Adrenal gland (tissue), 12 donors: Measurements from ENCODE around the gene PDIA2. TPM values are rescaled to one million over a fixed set of nuclear protein-coding genes. Genes with fewer than 3 reads are reported as not detected.

Experiments used
- DNase-seq, 7 donors: peaks; one replicate each; pipeline ENCODE4 v3.0.0-alpha.2; 2019 to 2020
- H3K27ac ChIP-seq, 5 donors: fragments of 200-600 bp; sonication (generic) in 4 of 5; 1 replicate in 3 of 5; 2 replicates in 2 of 5; pipeline versions ENCODE4 v1.5.1 to v1.8.0; 2016 to 2020; ENCODE audit warnings: mild to moderate bottlenecking in 1 of 5
- H3K27me3 ChIP-seq: fragments of 200-600 bp; 2 replicates; pipeline ENCODE4 v1.8.0; 2021
- H3K36me3 ChIP-seq, 2 donors: fragments of 200-600 bp; replicated peaks in 1 of 2; 1 replicate in 1 of 2; 2 replicates in 1 of 2; pipeline versions ENCODE4 v1.5.1 to v1.8.0; 2018 to 2022
- H3K4me1 ChIP-seq, 2 donors: fragments of 200-600 bp; replicated peaks in 1 of 2; 1 replicate in 1 of 2; 2 replicates in 1 of 2; pipeline versions ENCODE4 v1.5.1 to v1.8.0; 2018 to 2021
- H3K4me3 ChIP-seq, 4 donors: fragments of 200-600 bp; sonication (generic) in 3 of 4; one replicate each; pipeline ENCODE4 v1.5.1; 2016 to 2018
- H3K9me3 ChIP-seq, 3 donors: fragments of 200-600 bp; sonication (generic) in 1 of 3; replicated peaks in 1 of 3; 1 replicate in 2 of 3; 2 replicates in 1 of 3; pipeline versions ENCODE4 v1.5.1 to v1.8.0; 2016 to 2021
- POLR2A ChIP-seq, 2 donors: fragments of 450-650 bp; IDR thresholded peaks; one replicate each; pipeline ENCODE4 v1.6.1; 2017; ENCODE audit warnings: antibody characterized with exemption in 2 of 2, mild to moderate bottlenecking in 2 of 2, moderate library complexity in 1 of 2
- WGBS, 4 donors: extraction: QIAGEN DNeasy Blood & Tissue Kit in 2 of 4; methylation state at CpG; one replicate each; pipeline versions ENCODE4 v1.1.5 to v1.1.7; 2013 to 2017; 5-methylcytosine and 5-hydroxymethylcytosine counted together
- intact Hi-C, 2 donors: fragments of 100-400 bp; cut with DNase I; formaldehyde crosslinking; loops; one replicate each; pipeline versions ENCODE4 v1.14.1 to v1.15.0; 2022 to 2023
- polyA plus RNA-seq, 3 donors: library from polyadenylated mRNA; stranded (reverse); fragments of 200-250 nt in 2 of 3; fragments of 350-450 nt in 1 of 3; fragmentation: Illumina TruSeq in 1 of 3; extraction: RNeasy Lipid Tissue Mini Kit (QIAGEN cat#74804) in 1 of 3; gene quantifications; one replicate each; pipeline ENCODE4 v1.2.3, GENCODE V29; 2013 to 2014
- total RNA-seq, 9 donors: library from RNA; depleted of rRNA in 4 of 9; stranded (reverse); fragments of >200 nt in 4 of 9; fragments of 120-200 nt in 1 of 9; fragmentation: NEBNext Ultra II Directional in 1 of 9; extraction: Animal tissue kit (Norgen Biotek cat#: 25700) in 1 of 9; gene quantifications; one replicate each; pipeline versions ENCODE4 v1.1.0 to v1.2.4, GENCODE V29; 2013 to 2023
- TF ChIP-seq, protein P1 (sequence below), 6 experiments: fragments of 450-650 bp in 4 of 6; fragments of 200-600 bp in 2 of 6; sonication (generic) in 1 of 6; IDR thresholded peaks; 1 replicate in 5 of 6; 2 replicates in 1 of 6; pipeline versions ENCODE4 v1.5.1 to v1.8.0; 2016 to 2021; ENCODE audit warnings: antibody characterized with exemption in 6 of 6, mild to moderate bottlenecking in 2 of 6, moderate library complexity in 1 of 6
- donor health status: healthy with polysubstance abuse.
- donor health status: Bipolar disorder and iron deficiency.
- donor health status: DM: yes; HTN: yes; CAD: no.
- donor health status: DM: no; HTN: no; CAD: no.
- donor health status: DM: no; HTN: no; CAD: no.
- donor health status: DM: yes; HTN: yes; CAD: no.

Gene PDIA2
- total and polyA plus RNA-seq, 12 donors = 0.28 to 9.7 (median 0.86) TPM; not detected in 4

DNA sequence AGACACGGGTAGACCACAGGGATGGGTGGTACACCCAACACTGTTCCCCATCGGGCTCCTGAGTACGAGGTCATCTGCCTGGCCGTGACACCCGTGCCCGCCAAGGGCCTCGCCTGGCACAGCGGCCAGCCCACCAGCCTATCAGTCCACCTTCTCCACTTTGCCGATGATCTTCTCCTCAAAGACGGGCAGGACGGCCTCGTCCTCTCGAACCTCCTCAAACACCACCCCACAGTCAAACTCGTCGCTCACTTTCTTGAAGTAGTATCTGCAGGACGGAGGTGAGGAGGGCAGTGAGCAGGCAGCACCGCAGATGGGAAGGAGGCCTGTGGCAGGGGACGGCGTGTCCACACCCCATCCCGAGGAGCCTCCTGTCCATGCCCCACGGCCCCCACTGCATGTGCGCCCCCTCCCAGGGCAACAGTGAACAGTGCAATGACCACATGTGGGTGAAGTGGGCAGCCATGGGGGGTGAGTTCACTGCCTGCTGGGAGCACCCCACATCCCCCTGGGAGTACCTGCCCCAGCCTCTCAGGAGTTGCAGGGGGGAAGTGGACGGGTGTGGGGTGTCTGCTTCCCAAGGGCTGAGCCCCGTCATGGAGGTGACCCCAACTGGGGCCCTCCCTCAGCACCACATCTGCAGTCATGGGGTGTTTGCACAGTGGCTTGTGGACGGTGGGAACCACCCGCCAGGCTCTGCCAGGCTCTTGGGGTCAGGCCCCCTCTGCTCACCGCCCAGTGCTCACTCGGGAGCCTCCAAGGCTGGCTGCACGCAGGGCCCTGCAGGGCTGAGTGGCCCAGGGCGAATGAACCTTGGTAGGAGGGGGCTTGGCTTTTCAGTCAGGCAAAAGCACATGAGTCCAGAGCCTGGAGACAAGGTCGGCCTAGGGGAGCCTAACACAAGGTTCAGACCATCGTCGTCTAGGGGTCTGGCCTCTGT is 5.3 kb downstream of the PDIA2 start:
- Histone ChIP-seq H3K9me3 (no peaks in the 10 kb centered on the region), H3K27ac (no peak overlapping the region), H3K4me1 (no peaks in the 10 kb centered on the region), H3K36me3 (peaks cover 0 to 39% of the 10 kb centered on the region in 2 donors), H3K4me3 (no peak overlapping the region), H3K27me3 (no peaks in the 10 kb centered on the region)
- no peak for DNase-seq
- TF ChIP-seq POLR2A (IDR thresholded peaks at IDR 0.05) = no peak
- TF ChIP-seq, protein P1, sequence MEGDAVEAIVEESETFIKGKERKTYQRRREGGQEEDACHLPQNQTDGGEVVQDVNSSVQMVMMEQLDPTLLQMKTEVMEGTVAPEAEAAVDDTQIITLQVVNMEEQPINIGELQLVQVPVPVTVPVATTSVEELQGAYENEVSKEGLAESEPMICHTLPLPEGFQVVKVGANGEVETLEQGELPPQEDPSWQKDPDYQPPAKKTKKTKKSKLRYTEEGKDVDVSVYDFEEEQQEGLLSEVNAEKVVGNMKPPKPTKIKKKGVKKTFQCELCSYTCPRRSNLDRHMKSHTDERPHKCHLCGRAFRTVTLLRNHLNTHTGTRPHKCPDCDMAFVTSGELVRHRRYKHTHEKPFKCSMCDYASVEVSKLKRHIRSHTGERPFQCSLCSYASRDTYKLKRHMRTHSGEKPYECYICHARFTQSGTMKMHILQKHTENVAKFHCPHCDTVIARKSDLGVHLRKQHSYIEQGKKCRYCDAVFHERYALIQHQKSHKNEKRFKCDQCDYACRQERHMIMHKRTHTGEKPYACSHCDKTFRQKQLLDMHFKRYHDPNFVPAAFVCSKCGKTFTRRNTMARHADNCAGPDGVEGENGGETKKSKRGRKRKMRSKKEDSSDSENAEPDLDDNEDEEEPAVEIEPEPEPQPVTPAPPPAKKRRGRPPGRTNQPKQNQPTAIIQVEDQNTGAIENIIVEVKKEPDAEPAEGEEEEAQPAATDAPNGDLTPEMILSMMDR (IDR thresholded peaks at IDR 0.05) = no peak
- WGBS, 4 donors = 93 to 96% (median 95%) methylated on average over 14 to 33 of the region's 33 CpGs
- intact Hi-C loops = no loop called here

DNA sequence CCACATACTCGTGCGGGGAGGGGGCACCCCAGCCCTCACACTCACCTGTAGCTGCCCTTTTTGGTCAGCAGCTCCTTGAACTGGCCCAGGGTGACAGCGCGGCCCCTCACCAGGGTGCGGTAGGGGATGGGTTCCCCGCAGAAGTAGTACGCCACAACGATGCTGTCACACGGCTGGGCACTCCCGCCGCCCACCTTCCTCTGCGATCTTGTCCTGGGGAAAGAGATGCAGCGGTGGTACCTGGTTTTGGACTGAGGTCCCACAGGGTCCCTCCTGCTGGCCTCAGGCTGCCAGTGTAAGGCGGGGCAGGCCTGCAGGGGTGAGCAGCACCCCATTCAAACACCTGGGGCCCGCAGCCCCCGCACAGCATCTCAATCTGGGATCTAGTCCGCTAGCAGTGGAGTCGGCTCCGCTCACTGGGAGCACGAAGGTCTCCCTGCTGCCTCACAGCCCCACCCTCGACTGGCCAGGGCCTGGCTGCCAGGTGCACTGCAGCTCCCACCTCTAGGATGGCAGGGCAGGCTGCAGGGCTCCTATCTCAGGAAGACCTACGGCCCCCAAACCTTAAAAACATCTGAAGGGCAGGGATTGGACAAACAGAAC is 6.5 kb downstream of the PDIA2 start:
- Histone ChIP-seq H3K27me3 (no peaks in the 10 kb centered on the region), H3K36me3 (peaks cover 0 to 40% of the 10 kb centered on the region in 2 donors), H3K4me1 (no peaks in the 10 kb centered on the region), H3K27ac (no peak overlapping the region), H3K9me3 (no peaks in the 10 kb centered on the region), H3K4me3 (no peak overlapping the region)
- 88 to 96% (median 94%) methylated on average over 16 to 22 of the region's 22 CpGs for WGBS, 4 donors
- TF ChIP-seq, protein P1 (IDR thresholded peaks at IDR 0.05) = no peak
- TF ChIP-seq POLR2A (IDR thresholded peaks at IDR 0.05) = no peak
- intact Hi-C loops = no loop called here
- no peak for DNase-seq

DNA sequence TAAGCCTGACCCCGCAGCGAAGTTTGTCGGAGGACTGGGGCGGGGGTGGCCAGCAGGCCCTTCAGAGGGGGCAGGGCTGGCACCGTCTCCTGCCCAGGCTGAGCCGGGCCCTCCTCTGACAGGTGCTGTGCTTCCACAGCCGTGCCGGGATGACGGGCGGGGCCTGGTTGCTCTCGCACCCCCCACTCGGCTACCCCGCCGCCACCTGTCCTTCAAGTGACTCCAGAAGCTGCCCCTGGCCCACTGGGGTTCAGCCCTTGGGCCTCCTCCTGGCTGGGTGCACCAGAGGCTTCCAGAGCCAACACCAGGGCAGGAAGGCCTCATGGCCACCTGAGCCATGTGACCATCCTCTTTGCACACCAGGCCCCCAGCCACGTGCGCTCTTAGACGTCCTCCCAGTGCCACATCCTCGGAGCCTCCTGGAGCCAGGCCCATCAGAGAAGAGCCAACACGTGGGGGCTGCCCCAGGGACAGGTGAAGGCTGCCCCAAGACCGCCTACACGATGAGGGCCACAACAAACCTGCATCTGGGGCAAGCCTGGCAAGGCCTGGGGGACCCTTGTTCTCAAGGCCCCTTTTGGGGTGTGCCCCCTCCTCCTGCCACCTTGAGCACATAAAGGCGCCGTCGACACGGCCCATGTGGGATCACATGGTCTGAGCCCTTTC is 7.2 kb downstream of the PDIA2 start:
- Histone ChIP-seq H3K4me1 (no peaks in the 10 kb centered on the region), H3K9me3 (no peaks in the 10 kb centered on the region), H3K27me3 (no peaks in the 10 kb centered on the region), H3K4me3 (no peak overlapping the region), H3K27ac (no peak overlapping the region), H3K36me3 (peaks cover 0 to 40% of the 10 kb centered on the region in 2 donors)
- no peak for DNase-seq
- intact Hi-C loops = no loop called here
- 91 to 100% (median 92%) methylated on average over 4 to 25 of the region's 25 CpGs for WGBS, 4 donors
- TF ChIP-seq, protein P1 (IDR thresholded peaks at IDR 0.05) = no peak
- TF ChIP-seq POLR2A (IDR thresholded peaks at IDR 0.05) = no peak
